GM18517 (cell line): ENCODE data around the gene ELMO1.

Experiments used
- ATAC-seq: cut with Tn5 transposase; IDR thresholded peaks from one replicate; pipeline ENCODE4 v1.9.1; 2021; ENCODE audit warnings: mild to moderate bottlenecking, moderate library complexity; ENCODE audit not compliant: unreplicated experiment

Gene ELMO1

DNA sequence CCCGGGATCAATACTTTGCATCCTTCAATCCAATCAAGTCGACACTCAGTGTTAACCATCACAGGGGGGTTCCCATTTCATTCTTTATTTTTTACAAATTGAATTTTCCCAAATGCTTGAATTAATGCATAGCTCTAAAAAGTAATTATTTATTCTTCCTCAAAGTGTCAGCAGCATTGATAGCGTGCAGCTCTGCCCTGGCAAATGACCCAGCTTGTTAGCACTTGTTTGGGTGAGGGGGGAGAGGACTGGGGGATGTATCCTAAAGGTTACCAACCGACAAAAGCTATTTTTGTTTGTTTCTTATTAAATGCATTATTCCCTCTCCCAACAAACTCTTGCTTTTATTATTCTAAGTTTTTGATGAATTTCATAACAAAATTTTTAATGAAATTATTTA is 27.0 kb upstream of the ELMO1 start:
- ATAC-seq, result no peak

DNA sequence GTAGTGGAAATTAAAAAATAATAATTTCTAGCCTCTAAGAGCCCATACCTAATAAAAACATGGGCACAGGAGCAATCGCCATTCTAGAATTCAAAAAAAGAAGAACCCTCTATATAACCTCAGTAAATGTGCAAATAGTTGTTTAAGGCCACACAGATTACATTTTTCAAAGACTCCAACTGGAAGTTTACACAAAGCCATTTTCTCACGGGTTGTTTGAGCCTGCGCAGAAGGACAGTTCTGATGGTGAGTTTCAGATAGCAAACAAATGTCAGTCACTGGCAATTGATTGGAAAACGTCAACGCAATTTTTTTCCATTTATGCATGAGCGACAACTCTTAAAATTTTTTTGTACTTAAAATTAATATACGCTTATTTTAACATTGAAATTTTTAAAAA is 23.0 kb upstream of the ELMO1 start:
- ATAC-seq, result no peak

DNA sequence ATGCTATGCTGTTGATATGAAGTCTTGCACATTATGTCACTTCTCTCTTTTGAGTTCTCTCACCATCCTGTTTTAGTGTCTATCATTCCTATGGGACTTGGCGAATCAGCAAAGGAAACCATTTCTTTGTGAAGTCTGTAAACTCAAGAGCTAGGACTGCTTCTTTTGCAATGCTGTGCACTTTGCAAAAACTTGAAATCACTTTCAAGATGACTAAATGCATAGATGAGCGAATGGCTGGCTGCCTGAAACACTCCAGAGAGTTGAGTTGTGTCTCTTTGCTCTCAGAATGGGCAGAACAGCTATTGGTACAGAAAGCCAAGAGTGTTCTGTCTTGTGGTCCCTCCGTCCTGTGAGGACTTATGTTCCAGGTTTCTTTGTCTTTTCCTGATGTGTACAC is 18.3 kb upstream of the ELMO1 start:
- ATAC-seq, result no peak

DNA sequence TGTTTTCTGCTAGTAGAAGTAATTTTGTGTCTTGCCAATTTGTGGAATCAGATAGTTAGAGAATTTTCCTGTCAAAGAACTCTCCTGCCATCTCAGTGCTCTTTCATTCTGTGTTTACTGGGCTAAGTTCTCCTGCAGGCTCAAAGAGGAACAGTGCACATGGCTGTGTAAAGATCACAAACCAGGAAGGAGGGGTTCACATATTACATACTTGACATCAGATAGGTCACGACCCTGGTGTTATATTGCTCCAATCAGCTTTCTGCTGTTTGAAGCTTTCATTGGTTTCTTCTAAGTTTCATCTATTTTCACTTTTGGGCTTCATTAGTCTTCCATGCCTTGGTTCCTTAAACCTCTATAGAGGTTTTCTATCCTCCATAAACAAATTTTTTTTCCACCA is 13.5 kb upstream of the ELMO1 start:
- ATAC-seq, result no peak

DNA sequence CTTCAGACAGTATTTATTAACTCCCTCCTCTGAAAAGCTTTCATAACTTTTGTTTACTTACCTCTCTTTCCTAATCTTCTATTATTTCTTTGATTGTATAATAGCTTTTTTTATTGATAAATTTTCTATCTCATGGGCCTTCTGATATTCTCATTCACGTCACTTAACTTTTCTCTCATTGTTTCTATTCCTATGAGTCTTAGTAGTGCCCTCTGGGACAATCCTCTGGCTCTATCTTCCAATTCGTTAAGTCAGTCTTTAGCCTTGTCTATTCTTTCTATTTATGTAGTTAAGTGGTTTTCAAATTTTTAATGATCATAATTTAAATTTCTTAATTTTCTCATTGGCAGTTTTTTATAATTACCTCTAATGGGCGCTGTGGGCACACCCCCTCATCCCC is 6.4 kb upstream of the ELMO1 start:
- ATAC-seq, result no peak

DNA sequence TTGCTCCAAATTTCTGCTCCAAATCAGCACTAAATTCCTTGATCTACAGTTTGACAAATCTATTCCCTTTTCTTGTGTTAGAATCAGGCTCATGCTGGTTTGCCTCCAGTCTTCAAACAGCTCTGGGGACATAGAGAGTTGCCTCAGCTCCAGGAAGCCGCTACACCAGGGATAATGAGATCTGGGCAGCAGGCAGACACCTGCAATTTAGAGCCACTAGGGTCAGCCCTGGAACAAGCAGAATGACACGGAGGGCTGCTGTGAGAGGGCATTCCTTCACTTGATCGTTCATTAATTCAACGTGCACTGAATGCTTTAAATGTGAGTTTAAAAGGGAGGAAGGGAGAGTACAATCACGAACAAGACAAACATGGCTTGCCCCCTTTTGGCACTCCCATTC is 3.7 kb upstream of the ELMO1 start:
- no peak for ATAC-seq

DNA sequence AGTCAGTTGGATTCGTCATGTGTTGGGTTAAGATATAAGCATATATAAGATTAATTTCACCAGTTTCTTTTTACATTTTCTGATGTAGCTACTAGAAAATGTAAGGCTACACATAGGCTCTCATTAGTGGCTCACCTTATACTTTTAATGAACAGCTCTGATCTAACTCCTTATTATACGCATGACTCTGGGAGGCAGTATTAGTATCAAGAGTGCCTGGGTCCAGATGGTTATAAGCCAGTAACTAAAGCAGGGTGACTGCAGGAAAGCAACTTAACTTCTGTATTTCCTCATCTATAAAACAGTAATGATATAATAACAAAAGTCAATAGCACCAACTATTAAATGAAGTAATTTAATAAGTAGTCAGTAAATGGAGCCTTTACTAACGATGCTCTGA is 1.4 kb upstream of the ELMO1 start:
- ATAC-seq, result no peak

DNA sequence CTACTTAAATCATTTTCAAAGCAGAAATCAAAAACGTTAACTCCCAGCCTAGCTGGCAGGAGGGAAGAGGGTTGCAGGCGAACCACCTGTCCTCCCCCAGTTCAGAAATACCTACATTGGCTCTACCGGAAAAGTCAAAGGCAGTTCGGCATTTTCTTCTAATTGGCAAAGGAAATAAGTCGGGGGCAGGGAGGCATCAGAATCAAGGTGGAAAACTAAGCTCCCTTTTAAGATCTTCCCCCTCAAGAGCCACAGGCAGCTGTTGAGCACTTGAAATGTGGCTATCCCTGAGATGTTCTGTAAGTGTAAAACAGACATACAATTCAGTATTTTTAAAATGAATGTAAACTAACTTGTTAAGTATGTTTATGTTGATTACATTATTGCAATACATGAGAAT is 957 bp upstream of the ELMO1 start:
- no peak for ATAC-seq

DNA sequence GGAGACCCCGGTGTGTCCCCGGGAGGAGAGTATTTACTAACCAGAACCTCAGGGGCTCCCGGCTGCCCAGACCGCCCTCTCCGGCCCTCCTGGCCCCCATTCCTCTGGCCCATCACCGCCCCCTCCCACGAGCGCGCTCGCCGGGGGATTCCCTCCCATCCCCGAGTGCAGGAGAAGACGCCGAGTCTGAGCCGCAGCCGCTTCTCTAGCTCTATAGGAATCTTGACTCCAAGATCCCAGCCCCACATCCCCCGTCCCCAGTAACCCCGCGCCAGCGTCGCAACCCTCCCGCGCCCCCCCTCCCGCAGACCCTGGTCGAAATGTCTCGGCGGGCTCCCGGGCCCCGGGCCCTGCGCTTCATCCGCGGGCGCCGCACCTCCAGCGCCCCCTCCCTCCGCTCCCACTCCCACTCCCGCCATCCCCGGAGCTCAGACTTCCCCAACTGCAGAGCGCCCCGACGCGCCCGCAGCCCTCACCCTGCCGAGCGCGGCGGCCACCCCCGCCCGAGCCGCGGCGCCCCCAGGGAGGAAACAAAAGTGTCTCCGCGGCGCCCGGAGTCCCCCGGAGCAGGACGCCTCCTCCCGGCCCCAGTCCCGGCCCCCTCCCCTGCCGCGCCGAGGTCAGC is 541 bp downstream of the ELMO1 start:
- no peak for ATAC-seq

DNA sequence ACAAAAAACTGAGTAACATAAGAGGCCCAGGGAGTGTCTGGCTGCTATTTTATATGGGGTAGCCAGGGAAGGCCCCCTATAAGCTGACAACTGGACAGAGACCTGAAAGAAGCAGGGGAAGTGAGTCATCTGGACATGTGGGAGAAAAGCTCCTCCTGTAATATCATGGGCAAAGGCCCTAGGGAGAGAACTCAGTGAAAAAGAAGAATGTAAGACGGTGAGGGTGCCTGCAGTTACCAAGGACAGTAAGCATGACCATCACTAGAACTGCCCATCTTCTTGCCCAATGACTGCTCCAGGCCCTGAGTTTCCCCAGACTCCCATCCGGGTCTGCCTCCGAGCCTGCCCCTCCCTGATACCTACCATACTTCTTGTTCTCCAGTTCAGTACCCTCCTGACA is 2.3 kb downstream of the ELMO1 start:
- no peak for ATAC-seq

DNA sequence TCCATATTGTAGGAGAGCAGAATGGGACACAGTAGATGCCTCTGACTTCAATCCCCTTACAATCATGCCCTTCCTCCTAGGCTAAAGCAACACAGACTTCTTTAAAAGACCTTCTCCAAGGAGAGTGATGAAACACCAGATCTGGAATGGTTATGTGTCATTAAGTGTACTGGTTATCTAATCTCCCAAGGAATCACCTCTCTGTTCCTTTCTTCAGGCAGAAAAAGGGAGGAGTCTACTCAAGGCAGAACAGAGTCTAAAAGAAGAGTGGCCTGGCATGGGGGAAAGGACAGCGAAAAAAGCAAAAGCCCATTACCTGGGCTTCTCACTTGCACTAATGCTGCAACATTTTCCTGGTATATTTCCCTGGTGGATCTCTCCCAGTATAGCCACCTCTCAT is 2.9 kb downstream of the ELMO1 start:
- no peak for ATAC-seq

DNA sequence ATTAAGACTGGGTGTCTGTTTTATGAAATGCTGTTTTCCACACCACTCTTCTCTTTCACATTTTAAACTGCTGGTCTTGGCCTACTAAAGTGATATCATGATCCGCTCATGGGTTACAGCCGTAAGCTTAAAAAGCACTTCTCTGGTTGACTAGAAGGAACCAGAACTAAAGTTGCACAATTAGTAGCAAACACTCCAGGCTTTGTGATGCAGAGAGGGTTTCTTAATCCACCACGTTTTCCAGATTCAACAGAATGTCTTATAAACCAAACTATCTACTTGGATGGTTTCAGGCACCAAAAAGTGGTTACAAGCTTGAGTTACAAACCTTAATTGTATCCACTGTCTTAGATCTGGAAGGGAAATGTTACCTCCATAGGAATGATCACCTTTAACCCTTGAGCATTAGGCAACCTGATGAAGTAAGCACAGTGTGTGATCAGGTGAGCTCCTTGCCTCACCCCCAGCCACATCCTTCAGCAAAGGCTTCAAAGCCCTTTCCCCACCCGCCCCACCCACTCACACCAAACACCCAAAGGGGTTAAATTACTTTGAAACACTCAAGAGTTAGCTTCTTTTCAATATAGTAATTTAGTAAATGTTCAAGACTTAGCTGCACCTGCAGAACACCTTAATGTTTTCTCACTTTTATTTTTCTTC is 3.5 kb downstream of the ELMO1 start:
- ATAC-seq, result no peak

DNA sequence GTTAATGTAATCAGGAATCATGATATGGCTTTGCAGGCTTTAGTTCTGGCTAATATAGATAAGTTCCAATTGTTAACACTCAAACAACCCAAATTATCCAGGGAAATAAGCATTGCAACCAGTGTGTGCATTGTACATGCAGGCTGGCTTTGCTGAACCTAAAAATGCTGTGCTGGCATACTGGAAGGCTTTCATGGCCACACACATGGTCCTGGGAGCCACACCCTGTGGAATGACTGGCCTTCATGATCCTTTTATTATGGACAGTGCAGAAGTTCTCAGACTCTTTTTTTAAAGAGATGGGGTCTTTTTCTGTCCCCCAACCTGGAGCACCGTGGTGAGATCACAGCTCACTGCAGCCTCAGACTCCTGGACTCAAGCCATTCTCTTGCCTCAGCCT is 5.0 kb downstream of the ELMO1 start:
- ATAC-seq, result no peak

DNA sequence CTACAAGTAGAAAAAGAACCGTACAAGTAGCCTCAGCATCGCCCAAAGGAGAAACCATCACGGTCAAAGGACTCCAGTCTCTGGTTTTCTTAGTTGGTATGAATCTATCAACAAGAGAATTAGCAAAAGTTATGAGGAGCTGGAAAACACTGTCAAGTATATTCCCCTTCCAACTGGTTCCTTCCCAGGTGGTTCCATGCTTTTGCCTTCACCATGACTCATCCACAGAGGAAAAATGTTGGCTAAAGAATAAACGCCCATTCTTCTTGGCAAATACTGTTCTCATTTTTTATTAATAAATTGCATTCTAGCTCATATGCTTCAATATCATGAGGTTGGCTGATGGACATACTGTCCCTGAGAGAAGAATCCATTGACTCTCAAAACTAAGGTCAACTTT is 6.4 kb downstream of the ELMO1 start:
- no peak for ATAC-seq

DNA sequence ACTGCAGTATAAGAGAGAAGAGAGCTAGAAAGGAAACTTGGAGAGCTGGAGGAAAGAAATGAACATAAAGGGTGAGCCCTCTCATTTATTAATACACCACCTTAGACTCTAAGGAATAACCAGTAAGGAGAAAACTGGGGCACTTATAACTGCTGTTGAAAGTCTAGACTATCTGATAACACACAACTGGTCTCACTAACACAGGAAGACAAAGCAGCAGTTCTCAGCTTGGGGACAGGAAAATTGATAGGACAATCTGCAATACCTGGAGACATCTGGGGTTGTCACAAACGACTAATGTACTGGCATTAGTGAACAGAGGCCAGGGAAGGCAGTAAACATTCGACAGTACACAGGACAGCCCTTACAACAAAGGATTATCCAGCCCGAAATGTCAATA is 6.8 kb downstream of the ELMO1 start:
- no peak for ATAC-seq

DNA sequence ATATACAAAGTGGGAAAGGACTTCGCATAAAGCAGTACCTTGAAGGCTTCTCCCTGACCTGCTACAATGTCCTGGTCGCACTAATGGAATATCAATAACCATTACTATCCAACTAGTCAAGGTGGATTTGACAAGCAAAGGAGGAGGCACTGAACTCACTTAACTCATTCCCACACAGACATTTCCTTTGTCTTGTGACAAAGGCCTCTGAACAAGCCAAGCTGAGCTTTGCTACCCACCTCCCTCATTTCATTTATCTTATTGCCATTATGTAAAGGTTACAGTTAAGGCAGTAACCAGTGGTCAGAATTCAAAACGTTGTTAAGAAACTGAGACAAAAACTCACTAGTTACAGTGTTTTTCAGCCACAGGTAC is 7.3 kb downstream of the ELMO1 start:
- ATAC-seq, result no peak

DNA sequence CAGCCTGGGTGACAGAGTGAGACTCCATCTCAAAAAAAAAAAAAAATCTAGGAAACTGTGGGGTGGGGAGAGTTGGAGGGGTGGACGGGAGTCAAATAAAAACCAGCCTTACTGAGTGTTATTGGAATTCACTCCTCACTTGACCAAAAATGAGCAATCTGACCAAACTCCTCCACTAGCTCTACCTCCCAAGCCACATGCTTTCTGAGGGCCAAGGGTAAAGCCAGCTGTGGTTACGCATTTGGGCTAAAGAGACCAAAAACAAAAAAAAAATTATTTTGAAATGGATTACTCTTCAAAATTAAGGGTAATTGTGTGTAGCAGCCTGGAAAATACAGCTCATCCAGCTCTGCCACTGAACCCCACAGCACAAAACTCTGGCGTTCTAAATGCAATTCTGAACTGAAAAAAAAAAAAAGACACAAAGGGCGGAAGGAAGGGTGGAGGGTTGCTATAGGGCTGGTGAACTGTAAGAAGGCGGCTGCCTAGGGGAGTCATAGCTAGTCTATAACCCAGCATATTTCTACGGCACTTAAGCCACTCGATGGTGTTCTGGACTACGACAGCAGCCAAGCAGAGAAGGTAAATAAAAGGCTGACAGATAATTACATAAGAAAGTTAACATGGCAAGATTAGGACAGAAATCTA is 7.8 kb downstream of the ELMO1 start:
- no peak for ATAC-seq

DNA sequence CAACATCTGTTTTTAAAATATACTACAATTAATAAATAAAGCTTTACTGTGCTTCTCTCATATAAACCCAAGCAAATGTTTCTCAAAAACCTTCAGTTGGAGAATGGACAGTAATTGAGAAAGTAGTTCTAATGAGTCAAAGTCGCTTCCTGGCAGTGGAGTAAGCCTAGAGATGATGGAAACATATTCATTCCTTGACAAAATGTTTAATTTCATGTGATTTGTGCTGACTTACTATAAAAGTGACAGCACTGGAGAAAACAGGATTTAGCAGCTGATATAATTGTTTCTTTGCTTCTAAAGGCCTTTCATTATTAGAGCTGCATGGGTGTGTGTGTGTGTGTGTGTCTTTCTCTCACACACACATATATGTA is 9.0 kb downstream of the ELMO1 start:
- ATAC-seq, result no peak

DNA sequence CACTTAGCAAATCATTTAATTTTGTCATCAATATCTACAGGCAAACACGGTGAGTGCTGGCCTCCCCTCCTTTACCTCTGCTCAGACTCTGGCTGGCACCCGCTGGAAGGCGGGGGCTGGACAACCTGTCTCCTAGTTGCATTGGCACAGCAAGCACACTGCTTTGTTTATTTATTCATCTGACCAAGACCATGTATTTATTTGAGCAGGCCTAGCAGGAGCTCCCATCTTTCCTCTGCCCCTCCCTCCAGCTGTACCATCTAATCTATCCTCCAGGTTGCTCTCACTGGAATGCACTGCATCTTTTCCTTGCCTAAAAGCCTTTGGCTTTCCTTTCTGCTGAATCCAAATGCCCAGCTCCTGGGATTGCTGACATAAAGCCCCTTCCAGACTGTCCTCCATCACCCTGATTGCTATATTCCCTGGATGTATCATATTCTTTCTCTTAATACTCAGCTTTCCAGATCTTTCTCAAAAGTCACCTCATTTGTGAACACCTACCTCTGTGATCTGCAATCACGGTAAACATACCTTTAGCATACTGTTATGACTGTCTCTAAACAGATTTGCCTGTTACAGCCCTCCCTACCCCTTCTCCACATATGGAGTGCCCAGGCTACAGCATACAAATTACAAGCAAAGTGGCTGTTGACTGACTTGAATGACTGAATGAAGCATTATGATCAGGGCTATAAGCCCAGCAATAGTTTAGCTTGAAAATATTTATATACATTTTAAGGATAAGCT is 9.6 kb downstream of the ELMO1 start:
- no peak for ATAC-seq

DNA sequence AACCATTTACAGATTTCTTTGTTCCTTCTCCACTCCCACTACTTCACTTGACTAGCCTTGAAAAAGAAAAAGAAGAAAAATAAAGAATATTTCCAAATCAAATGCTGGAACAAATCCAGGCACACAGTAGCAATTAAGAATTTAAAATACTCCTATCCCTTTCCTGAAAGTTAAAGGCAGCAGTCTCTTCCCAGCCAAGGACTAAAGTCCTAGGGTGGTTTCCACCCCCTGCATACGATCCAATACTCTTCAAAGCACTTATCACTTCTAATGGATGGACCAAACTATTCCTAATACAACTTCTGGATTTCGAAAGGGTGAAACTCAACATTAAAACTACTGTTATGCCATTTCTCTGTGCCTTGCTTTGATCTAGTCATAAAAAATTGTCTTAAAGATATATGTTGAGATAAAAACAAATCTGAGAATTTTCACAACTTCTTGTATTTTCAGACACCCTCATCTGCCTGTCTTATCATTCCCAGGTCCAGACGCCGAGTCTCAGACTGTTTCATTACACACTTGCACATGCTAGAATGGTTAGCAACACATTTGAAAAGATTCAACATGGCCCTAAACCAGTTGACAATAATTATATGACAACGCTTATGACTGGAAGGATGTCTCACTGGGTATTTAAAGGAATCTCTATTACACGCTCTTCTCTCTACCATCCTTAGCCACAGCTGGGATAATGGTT is 13.4 kb downstream of the ELMO1 start:
- ATAC-seq, result no peak

DNA sequence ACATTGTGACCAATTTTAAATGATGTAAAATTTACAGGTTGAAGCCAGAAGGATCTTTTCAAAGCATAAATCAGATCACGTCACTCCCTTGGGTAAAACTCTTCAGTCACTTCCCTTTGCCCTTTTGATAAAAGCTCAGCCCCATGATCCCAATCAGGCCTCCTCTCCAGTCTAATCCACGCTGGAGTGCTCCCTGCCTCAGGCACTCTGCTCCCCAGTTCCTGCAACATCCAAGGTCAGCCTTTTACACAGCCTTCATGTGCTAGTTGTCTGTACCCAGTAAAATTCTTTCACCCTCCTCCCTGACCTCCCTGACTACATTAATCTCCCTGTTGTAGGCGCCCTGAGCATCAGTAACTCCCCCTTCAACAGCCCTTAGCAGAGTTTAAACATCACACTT is 14.1 kb downstream of the ELMO1 start:
- ATAC-seq, result no peak
